ENCODE measurements around the gene USP5. TPM values are rescaled to one million over a fixed set of nuclear protein-coding genes. Genes with fewer than 3 reads are reported as not detected.
"Not testable (repeated sequence)": the region's sequence is repeated elsewhere in the genome, so short reads cannot be mapped to it uniquely, and the experiment has no call there.

The USP5 gene
- total RNA-seq, 1 donor from 2014 or later, result 61.6 TPM

DNA sequence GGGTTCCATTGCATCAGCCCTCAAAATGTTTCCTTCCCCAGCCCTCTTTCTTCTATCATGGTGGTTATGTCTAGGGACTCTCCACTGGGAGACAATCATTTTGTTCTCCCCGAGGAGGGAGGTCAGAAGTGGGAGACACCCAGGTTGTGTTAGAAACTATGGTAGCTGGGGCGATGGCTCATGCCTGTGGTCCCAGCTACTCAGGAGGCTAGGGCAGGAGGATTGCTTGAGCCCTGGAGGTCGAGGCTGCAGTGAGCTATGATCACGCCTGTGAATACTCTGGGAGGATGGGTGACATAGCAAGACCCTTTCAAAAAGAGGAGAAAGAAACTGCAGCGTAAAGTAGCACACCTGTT, 39.7 kb downstream of the USP5 start:
- H3K36me3 ChIP-seq (ENCODE audit: control insufficient read depth in 3 of 3, insufficient read depth in 3 of 3, low read length in 3 of 3), result no peaks in the 10 kb centered on the region
- peak overlapping the region; percentile 66 to 89 (median 84) for H3K4me3 ChIP-seq (ENCODE audit: low read length in 3 of 3)
- peak overlapping the region; percentile 86 for H3K27ac ChIP-seq (ENCODE audit: low read depth, low read length)
- H3K4me1 ChIP-seq (ENCODE audit: control insufficient read depth in 3 of 3, insufficient read depth in 3 of 3, low read length in 3 of 3), result peaks cover 9 to 13% (median 11%) of the 10 kb centered on the region in 3 donors
- no peaks in the 10 kb centered on the region for H3K9me3 ChIP-seq (ENCODE audit: control insufficient read depth in 3 of 3, low read length in 3 of 3)
- H3K27me3 ChIP-seq (ENCODE audit: control insufficient read depth in 3 of 3, insufficient read depth in 3 of 3, low read length in 3 of 3), result no peaks in the 10 kb centered on the region
- H3K9ac ChIP-seq (ENCODE audit: low read depth in 1 of 3, low read length in 3 of 3), result peak overlapping the region; percentile 76 to 92 (median 84)

DNA sequence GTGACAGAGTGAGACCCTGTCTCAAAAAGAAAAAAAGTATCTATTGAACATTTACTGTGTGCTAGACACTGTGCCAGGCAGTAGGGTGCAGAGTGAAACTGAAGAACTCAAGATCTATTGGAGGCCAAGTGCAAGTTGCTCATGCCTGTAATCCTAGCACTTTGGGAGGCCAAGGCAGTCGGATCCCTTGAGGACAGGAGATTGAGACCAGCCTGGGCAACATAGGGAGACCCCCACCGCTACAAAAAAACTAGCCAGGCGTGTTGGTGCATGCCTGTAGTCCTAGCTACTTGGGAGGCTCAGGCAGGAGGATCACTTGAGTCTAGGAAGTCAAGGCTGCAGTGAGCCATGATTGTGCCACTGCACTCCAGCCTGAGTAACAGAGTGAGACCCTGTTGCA, 40.7 kb downstream of the USP5 start:
- not testable (repeated sequence) for H3K9ac ChIP-seq (ENCODE audit: low read depth in 1 of 3, low read length in 3 of 3); H3K4me3 ChIP-seq (ENCODE audit: low read length in 3 of 3); H3K36me3 ChIP-seq (ENCODE audit: control insufficient read depth in 3 of 3, insufficient read depth in 3 of 3, low read length in 3 of 3); H3K27ac ChIP-seq (ENCODE audit: low read depth, low read length); H3K27me3 ChIP-seq (ENCODE audit: control insufficient read depth in 3 of 3, insufficient read depth in 3 of 3, low read length in 3 of 3); H3K9me3 ChIP-seq (ENCODE audit: control insufficient read depth in 3 of 3, low read length in 3 of 3)
- H3K4me1 ChIP-seq (ENCODE audit: control insufficient read depth in 3 of 3, insufficient read depth in 3 of 3, low read length in 3 of 3), result peaks cover 9 to 13% (median 11%) of the 10 kb centered on the region in 3 donors

DNA sequence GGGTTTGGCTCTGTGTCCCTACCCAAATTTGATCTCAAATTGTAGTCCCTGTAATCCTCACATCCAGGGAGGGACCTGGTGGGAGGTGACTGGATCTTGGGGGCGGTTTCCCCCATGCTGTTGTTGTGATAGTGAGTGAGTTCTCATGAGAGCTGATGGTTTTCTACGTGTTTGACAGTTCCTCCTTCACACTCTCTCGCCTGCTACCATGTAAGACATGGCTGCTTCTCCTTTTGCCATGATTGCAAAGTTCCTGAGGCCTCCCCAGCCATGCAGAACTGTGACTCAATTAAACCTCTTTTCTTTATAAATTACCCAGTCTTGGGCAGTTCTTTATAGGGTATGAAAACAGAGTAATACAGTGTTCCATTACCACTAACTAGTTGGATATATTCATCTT, 42.4 kb downstream of the USP5 start:
- H3K36me3 ChIP-seq (ENCODE audit: control insufficient read depth in 3 of 3, insufficient read depth in 3 of 3, low read length in 3 of 3), result no peaks in the 10 kb centered on the region
- no peaks in the 10 kb centered on the region for H3K9me3 ChIP-seq (ENCODE audit: control insufficient read depth in 3 of 3, low read length in 3 of 3)
- H3K4me1 ChIP-seq (ENCODE audit: control insufficient read depth in 3 of 3, insufficient read depth in 3 of 3, low read length in 3 of 3), result peaks cover 9 to 13% (median 11%) of the 10 kb centered on the region in 3 donors
- H3K27ac ChIP-seq (ENCODE audit: low read depth, low read length), result no peak overlapping the region
- H3K27me3 ChIP-seq (ENCODE audit: control insufficient read depth in 3 of 3, insufficient read depth in 3 of 3, low read length in 3 of 3), result no peaks in the 10 kb centered on the region
- H3K4me3 ChIP-seq (ENCODE audit: low read length in 3 of 3), result no peak overlapping the region
- H3K9ac ChIP-seq (ENCODE audit: low read depth in 1 of 3, low read length in 3 of 3), result no peak overlapping the region

DNA sequence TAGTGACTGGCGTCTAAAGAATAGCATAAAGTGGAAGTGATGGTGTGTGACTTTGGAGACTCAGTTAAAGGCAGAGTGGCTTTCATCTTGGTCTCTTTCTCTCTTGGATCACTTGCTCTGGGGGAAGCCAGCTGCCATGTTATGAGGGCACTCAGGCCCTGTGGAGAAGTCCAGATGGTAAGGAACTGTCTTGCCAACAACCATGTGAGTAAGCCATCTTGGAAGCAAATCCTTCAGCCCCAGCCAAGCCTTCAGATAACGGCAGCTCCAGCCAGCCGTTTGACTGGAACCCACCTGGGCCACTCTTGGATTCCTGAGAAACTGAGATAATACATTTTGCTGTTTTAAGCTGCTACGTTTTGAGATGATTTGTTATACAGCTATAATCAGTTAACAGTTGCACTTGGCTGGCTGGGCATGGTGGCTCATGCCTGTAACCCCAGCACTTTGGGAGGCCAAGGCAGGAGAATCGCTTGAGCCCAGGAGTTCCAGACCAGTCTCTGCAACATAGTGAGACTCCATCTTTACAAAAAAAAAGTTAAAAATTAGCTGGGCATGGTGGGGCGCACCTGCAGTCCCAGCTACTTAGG, 45.0 kb downstream of the USP5 start:
- H3K9ac ChIP-seq (ENCODE audit: low read depth in 1 of 3, low read length in 3 of 3), result no peak overlapping the region
- H3K4me3 ChIP-seq (ENCODE audit: low read length in 3 of 3), result no peak overlapping the region
- no peaks in the 10 kb centered on the region for H3K36me3 ChIP-seq (ENCODE audit: control insufficient read depth in 3 of 3, insufficient read depth in 3 of 3, low read length in 3 of 3)
- no peaks in the 10 kb centered on the region for H3K27me3 ChIP-seq (ENCODE audit: control insufficient read depth in 3 of 3, insufficient read depth in 3 of 3, low read length in 3 of 3)
- no peaks in the 10 kb centered on the region for H3K4me1 ChIP-seq (ENCODE audit: control insufficient read depth in 3 of 3, insufficient read depth in 3 of 3, low read length in 3 of 3)
- no peak overlapping the region for H3K27ac ChIP-seq (ENCODE audit: low read depth, low read length)
- H3K9me3 ChIP-seq (ENCODE audit: control insufficient read depth in 3 of 3, low read length in 3 of 3), result no peaks in the 10 kb centered on the region

DNA sequence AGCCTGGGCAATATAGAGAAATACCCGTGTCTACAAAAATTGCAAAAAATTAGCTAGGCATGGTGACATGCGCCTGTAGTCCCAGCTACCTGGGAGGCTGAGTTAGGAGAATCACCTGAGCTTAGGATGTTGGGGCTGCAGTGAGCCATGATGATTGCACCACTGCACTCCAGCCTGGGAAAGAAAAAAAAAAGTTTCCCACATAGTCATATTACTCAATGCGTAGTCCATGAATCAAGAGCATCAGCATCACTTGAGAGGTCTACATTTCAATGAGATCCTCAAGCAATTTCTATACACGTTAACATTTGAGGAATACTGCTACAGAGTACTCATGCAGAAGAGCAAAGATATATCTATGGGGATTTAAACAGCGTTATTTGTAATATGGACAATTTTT, 47.5 kb downstream of the USP5 start:
- no peaks in the 10 kb centered on the region for H3K36me3 ChIP-seq (ENCODE audit: control insufficient read depth in 3 of 3, insufficient read depth in 3 of 3, low read length in 3 of 3)
- H3K27ac ChIP-seq (ENCODE audit: low read depth, low read length), result no peak overlapping the region
- no peak overlapping the region for H3K9ac ChIP-seq (ENCODE audit: low read depth in 1 of 3, low read length in 3 of 3)
- H3K9me3 ChIP-seq (ENCODE audit: control insufficient read depth in 3 of 3, low read length in 3 of 3), result no peaks in the 10 kb centered on the region
- no peaks in the 10 kb centered on the region for H3K27me3 ChIP-seq (ENCODE audit: control insufficient read depth in 3 of 3, insufficient read depth in 3 of 3, low read length in 3 of 3)
- H3K4me3 ChIP-seq (ENCODE audit: low read length in 3 of 3), result no peak overlapping the region
- H3K4me1 ChIP-seq (ENCODE audit: control insufficient read depth in 3 of 3, insufficient read depth in 3 of 3, low read length in 3 of 3), result peaks cover 4 to 7% (median 4%) of the 10 kb centered on the region in 3 donors

DNA sequence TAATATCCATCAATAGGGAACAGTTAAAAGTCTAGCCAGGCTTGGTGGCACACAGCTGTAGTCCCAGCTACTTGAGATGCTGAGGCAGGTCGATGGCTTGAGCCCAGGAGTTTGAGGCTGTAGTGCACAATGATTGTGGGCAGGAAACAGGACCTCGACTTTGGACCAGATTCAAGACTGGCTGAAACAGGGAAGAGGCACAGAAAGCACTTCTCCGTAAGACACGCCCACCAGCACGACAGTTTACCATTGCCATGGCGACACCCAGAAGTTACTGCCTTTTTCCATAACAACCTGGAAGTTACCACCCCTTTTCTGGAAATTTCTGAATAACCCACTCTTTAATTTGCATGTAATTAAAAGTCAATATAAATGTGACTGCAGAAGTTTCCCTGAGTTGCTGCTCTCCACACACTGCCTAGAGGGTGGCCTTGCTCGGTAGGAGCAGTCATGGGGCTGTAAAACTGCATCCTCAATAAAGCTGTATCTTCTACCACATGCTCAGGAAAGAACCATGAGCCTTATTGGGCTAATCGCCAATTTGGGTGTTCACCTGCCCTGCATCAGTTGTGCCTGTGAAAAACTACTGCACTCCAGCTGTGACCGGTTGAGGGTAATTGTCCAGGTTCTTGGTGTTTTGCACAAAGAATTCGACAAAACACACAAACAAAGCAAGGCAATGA, 48.0 kb downstream of the USP5 start:
- H3K4me1 ChIP-seq (ENCODE audit: control insufficient read depth in 3 of 3, insufficient read depth in 3 of 3, low read length in 3 of 3), result peaks cover 8 to 11% (median 8%) of the 10 kb centered on the region in 3 donors
- H3K27ac ChIP-seq (ENCODE audit: low read depth, low read length), result peak overlapping the region; percentile 23
- H3K27me3 ChIP-seq (ENCODE audit: control insufficient read depth in 3 of 3, insufficient read depth in 3 of 3, low read length in 3 of 3), result no peaks in the 10 kb centered on the region
- H3K9me3 ChIP-seq (ENCODE audit: control insufficient read depth in 3 of 3, low read length in 3 of 3), result no peaks in the 10 kb centered on the region
- no peaks in the 10 kb centered on the region for H3K36me3 ChIP-seq (ENCODE audit: control insufficient read depth in 3 of 3, insufficient read depth in 3 of 3, low read length in 3 of 3)
- no peak overlapping the region for H3K4me3 ChIP-seq (ENCODE audit: low read length in 3 of 3)
- H3K9ac ChIP-seq (ENCODE audit: low read depth in 1 of 3, low read length in 3 of 3), result no peak overlapping the region

DNA sequence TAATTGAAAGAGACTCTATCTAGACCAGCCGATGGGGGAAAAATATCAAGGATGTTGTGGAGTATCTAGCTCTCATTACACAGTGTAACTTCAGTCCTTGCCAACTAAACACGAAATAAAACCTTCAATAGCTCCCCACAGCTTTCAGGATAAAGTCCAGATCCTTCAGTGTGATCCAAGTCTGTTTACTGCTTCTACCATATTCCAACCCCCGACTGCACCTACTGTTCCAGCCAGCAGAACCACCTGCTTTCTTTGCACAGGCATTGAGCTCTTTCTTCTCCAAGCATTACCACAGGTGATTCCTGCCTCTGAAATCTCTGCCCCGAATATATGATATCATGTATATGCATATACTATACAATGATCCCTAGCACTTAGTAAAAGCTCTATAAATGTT, 50.5 kb downstream of the USP5 start:
- no peak overlapping the region for H3K27ac ChIP-seq (ENCODE audit: low read depth, low read length)
- no peak overlapping the region for H3K4me3 ChIP-seq (ENCODE audit: low read length in 3 of 3)
- no peaks in the 10 kb centered on the region for H3K27me3 ChIP-seq (ENCODE audit: control insufficient read depth in 3 of 3, insufficient read depth in 3 of 3, low read length in 3 of 3)
- H3K9ac ChIP-seq (ENCODE audit: low read depth in 1 of 3, low read length in 3 of 3), result no peak overlapping the region
- peaks cover 0 to 14% (median 7%) of the 10 kb centered on the region in 3 donors for H3K36me3 ChIP-seq (ENCODE audit: control insufficient read depth in 3 of 3, insufficient read depth in 3 of 3, low read length in 3 of 3)
- peaks cover 11 to 18% (median 12%) of the 10 kb centered on the region in 3 donors for H3K4me1 ChIP-seq (ENCODE audit: control insufficient read depth in 3 of 3, insufficient read depth in 3 of 3, low read length in 3 of 3)
- H3K9me3 ChIP-seq (ENCODE audit: control insufficient read depth in 3 of 3, low read length in 3 of 3), result no peaks in the 10 kb centered on the region

DNA sequence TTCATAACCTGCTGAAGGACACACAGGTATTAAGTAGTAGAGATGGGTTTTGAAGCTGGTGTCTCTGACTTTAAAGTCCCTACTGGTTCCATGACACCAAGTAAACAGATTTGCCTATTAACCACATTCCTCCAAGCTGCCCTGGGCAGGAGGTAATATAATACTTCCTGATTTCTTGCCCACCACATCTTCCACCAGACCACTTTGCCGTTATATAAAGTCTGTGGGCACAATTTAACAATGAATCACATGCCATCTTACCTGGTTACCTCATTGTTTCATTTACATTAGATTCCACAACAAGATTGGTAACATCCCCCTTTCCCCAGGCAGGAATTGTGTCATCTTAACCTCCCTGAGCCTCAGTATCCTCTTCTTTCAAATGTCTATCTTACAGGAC, 51.8 kb downstream of the USP5 start:
- Histone ChIP-seq H3K9ac (ENCODE audit: low read depth in 1 of 3, low read length in 3 of 3) (no peak overlapping the region), H3K4me1 (ENCODE audit: control insufficient read depth in 3 of 3, insufficient read depth in 3 of 3, low read length in 3 of 3) (peaks cover 11 to 18% (median 12%) of the 10 kb centered on the region in 3 donors), H3K36me3 (ENCODE audit: control insufficient read depth in 3 of 3, insufficient read depth in 3 of 3, low read length in 3 of 3) (peaks cover 0 to 16% (median 8%) of the 10 kb centered on the region in 3 donors), H3K9me3 (ENCODE audit: control insufficient read depth in 3 of 3, low read length in 3 of 3) (no peaks in the 10 kb centered on the region), H3K4me3 (ENCODE audit: low read length in 3 of 3) (no peak overlapping the region), H3K27ac (ENCODE audit: low read depth, low read length) (no peak overlapping the region), H3K27me3 (ENCODE audit: control insufficient read depth in 3 of 3, insufficient read depth in 3 of 3, low read length in 3 of 3) (no peaks in the 10 kb centered on the region)

DNA sequence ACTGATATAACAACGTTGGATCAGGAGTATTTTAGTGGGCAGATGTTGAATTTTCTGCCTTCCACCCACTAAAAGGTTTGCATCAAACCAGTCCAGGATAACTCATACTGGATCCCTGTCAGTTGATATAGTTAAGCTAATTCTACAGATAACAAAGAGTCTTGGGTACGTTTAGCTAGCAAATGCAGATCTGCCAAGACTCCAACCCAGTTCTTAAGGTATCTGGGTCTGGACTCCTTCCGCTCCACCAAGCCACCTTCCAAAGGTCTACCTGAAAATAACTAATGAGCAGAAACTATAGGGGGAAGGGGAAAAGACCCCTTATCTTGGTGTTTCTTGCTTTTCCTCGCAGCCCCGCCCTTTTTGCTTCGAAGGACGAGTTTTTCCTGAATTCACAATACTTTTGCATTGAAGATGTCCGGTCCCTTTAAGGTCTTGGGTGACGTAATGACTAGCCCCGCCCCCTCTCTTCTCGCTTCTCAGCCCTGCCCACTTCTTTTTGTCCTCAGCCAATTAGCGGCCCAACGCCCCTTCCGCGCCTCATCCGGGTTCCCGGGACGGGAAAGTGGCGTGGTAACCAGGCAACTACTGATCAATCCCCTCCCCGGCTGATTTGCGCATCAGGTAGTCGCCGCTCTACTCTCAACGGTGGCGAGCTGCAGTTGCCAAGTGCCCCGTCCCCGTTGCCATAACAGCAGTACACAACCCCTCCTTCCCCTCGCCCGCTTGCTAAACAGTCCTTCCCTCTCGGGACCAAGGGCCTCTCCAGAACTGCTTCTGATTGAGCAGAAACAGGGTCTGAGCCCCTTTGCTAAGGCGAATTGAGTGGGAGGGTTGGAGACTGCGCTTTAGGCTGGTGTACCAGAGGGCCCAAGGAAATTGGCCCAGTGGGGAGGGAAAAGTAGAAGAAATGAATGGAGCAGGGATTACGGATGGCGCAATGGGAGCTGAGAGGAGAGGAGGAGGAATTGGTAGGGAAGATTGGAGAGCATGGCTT, 52.6 kb downstream of the USP5 start, which contains the start of gene LRRC23:
Gene LRRC23, plus strand, starts transcription at position 543 of the 997 bp plus-strand sequence. CDS start 812 bp downstream, outside the sequence.
- no peaks in the 10 kb centered on the region for H3K27me3 ChIP-seq (ENCODE audit: control insufficient read depth in 3 of 3, insufficient read depth in 3 of 3, low read length in 3 of 3)
- peaks cover 0 to 16% (median 8%) of the 10 kb centered on the region in 3 donors for H3K36me3 ChIP-seq (ENCODE audit: control insufficient read depth in 3 of 3, insufficient read depth in 3 of 3, low read length in 3 of 3)
- peak within 1 kb of the TSS; percentile 88 to 91 (median 90) for H3K9ac ChIP-seq (ENCODE audit: low read depth in 1 of 3, low read length in 3 of 3)
- peak within 1 kb of the TSS; percentile 87 for H3K27ac ChIP-seq (ENCODE audit: low read depth, low read length)
- peaks cover 11 to 18% (median 12%) of the 10 kb centered on the region in 3 donors for H3K4me1 ChIP-seq (ENCODE audit: control insufficient read depth in 3 of 3, insufficient read depth in 3 of 3, low read length in 3 of 3)
- H3K4me3 ChIP-seq (ENCODE audit: low read length in 3 of 3), result peak within 1 kb of the TSS; percentile 95 to 98 (median 98)
- no peaks in the 10 kb centered on the region for H3K9me3 ChIP-seq (ENCODE audit: control insufficient read depth in 3 of 3, low read length in 3 of 3)
